MCF 10A (cell line): ENCODE results near the gene PITX1. TPM values are rescaled to one million over a fixed set of nuclear protein-coding genes. Genes with fewer than 3 reads are reported as not detected.

Experiments
- BruUV-seq: library from RNA; stranded (reverse); fragments of 400-500 nt; replicated peaks from 2 replicates; lab custom pipeline; 2021; lab: Mats Ljungman, UMichigan
- CTCF ChIA-PET: fragments of 300-600 bp; sonication (Branson Sonifier 250); formaldehyde crosslinking; extraction: SDS; loops from one replicate; lab custom pipeline; 2021; ENCODE audit warnings: antibody characterized with exemption, inconsistent platforms; lab: Yijun Ruan, JAX
- POLR2A ChIA-PET: fragments of 300-600, 350-650 bp; sonication (Branson Sonifier 250); formaldehyde crosslinking; extraction: SDS; loops from one replicate; lab custom pipeline; 2020; ENCODE audit warnings: antibody characterized with exemption, inconsistent platforms; lab: Yijun Ruan, JAX
- DNase-seq: peaks from one replicate; pipeline ENCODE4 v3.0.0-alpha.2; 2018; ENCODE audit not compliant: unreplicated experiment
- H3K27ac Mint-ChIP-seq: one replicate; pipeline ENCODE4 v1.8.0; 2022; ENCODE audit warnings: mild to moderate bottlenecking, low read depth, mixed read lengths; ENCODE audit not compliant: unreplicated experiment
- H3K27me3 Mint-ChIP-seq: one replicate; pipeline ENCODE4 v1.8.0; 2022; ENCODE audit warnings: mixed read lengths; ENCODE audit not compliant: insufficient read depth, unreplicated experiment
- H3K36me3 Mint-ChIP-seq: one replicate; pipeline ENCODE4 v1.8.0; 2022; ENCODE audit warnings: mild to moderate bottlenecking, moderate library complexity, mixed read lengths; ENCODE audit not compliant: insufficient read depth, unreplicated experiment
- H3K4me1 Mint-ChIP-seq: one replicate; pipeline ENCODE4 v1.8.0; 2022; ENCODE audit warnings: mixed read lengths; ENCODE audit not compliant: insufficient read depth, unreplicated experiment
- H3K4me3 Mint-ChIP-seq: one replicate; pipeline ENCODE4 v1.8.0; 2022; ENCODE audit warnings: mild to moderate bottlenecking, moderate library complexity, mixed read lengths; ENCODE audit not compliant: unreplicated experiment
- H3K9me3 Mint-ChIP-seq: one replicate; pipeline ENCODE4 v1.8.0; 2022; ENCODE audit warnings: mixed read lengths; ENCODE audit not compliant: unreplicated experiment
- intact Hi-C: fragments of 100-400 bp; cut with micrococcal nuclease; formaldehyde crosslinking; loops from 2 replicates; pipeline ENCODE4 v1.14.1; 2022
- total RNA-seq: library from RNA; stranded (reverse); gene quantifications from 2 replicates; pipeline ENCODE4 v1.2.3, GENCODE V29; 2022
- TF ChIP-seq, protein P1 (sequence below): fragments of 200-600 bp; IDR thresholded peaks from one replicate; pipeline ENCODE4 v1.8.0; 2022; ENCODE audit warnings: antibody characterized with exemption, mild to moderate bottlenecking; ENCODE audit not compliant: unreplicated experiment

Gene PITX1
- total RNA-seq, 1 experiment from 2014 or later = 42.9 TPM

DNA sequence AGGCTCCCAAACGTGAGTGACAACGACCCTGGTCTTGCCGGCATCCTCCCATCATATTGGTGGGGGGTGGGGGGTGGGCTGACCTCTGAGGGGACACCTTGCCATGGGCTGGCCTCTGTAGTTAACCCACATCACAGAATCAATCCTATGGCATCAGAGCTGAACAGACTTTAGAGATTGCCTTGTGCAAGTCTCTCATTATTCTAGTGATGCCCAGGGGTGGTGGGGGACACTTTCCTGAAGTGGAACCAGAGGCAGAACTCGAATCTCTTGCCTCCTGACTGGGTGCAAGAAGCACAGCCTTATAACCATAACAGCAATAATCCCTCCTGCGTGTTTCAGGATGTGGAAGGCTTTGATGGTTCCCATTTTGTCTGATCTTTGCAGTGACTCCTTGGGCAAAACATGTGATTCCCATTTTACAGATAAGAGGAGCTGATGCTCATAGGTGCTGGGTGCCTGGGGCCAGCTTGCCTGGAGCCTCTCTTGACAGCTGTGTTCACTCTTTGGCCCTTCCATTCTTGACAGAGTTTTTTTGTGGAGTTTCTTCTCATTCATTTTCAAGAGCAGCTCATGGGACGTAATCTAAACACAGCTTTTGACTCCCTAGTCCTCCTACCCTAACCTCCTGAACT, 18.6 kb upstream of the PITX1 start:
- TF ChIP-seq, protein P1, sequence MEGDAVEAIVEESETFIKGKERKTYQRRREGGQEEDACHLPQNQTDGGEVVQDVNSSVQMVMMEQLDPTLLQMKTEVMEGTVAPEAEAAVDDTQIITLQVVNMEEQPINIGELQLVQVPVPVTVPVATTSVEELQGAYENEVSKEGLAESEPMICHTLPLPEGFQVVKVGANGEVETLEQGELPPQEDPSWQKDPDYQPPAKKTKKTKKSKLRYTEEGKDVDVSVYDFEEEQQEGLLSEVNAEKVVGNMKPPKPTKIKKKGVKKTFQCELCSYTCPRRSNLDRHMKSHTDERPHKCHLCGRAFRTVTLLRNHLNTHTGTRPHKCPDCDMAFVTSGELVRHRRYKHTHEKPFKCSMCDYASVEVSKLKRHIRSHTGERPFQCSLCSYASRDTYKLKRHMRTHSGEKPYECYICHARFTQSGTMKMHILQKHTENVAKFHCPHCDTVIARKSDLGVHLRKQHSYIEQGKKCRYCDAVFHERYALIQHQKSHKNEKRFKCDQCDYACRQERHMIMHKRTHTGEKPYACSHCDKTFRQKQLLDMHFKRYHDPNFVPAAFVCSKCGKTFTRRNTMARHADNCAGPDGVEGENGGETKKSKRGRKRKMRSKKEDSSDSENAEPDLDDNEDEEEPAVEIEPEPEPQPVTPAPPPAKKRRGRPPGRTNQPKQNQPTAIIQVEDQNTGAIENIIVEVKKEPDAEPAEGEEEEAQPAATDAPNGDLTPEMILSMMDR = no peak
- H3K27ac Mint-ChIP-seq = no peak overlapping the region
- no peak for DNase-seq
- no peaks in the 10 kb centered on the region for H3K4me1 Mint-ChIP-seq
- H3K27me3 Mint-ChIP-seq = no peaks in the 10 kb centered on the region
- ChIA-PET CTCF (interaction anchor here (0.8 to 0.9 kb wide), 2 partner anchors 57 to 138 kb away, joined by 4 to 7 read pairs; no protein-coding TSS in a partner anchor), POLR2A (no interaction called here)
- no TSS peak for BruUV-seq
- H3K9me3 Mint-ChIP-seq = no peaks in the 10 kb centered on the region
- intact Hi-C loops = no loop called here
- no peak overlapping the region for H3K4me3 Mint-ChIP-seq
- H3K36me3 Mint-ChIP-seq = peaks cover 7% of the 10 kb centered on the region

DNA sequence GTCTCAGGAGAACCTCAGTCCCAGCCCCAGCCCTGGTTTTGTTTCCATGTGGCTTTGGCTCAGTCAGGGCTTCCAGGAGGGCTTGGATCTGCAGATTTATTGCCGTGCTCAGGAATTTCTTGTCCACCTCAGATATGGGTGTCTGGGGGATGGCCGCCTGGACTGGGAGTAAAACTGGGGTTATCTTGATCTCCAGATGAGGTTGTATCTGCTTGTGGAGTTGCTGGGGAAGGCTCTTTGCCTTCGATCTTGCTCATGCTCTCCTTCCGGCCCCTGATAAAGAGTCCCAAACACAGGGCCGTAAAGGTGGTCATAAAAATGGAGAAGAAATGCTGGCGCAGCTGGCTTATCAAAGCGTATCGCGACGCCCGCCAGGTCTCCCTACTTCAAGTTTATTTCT, 17.8 kb upstream of the PITX1 start:
- no peaks in the 10 kb centered on the region for H3K27me3 Mint-ChIP-seq
- H3K9me3 Mint-ChIP-seq = no peaks in the 10 kb centered on the region
- ChIA-PET POLR2A (no interaction called here), CTCF (no interaction called here)
- BruUV-seq = no TSS peak
- H3K27ac Mint-ChIP-seq = no peak overlapping the region
- no peaks in the 10 kb centered on the region for H3K4me1 Mint-ChIP-seq
- H3K36me3 Mint-ChIP-seq = peaks cover 7% of the 10 kb centered on the region
- no peak overlapping the region for H3K4me3 Mint-ChIP-seq
- TF ChIP-seq, protein P1 = no peak
- intact Hi-C loops = no loop called here
- no peak for DNase-seq

DNA sequence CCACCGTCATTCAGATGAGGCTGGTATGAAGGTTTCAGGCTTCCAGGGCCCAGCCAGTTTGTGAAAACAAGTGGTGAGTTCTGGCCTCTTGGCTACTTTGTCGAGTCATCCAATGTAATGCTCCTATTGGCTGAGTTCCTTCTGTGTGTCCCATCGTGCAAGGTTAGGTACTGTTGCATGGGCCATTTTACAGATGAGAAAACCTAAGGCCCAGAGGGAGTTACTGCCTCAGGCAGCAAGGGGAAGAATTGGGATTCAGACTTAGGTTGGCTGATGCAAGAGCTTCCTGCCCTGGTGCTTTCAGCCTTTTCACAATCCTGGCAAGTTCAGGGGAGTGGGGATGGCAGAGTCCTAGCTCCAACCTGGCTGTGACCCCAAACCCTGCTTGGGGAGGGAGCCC, 17.4 kb upstream of the PITX1 start:
- peak; percentile 33 for DNase-seq
- no peaks in the 10 kb centered on the region for H3K27me3 Mint-ChIP-seq
- no peaks in the 10 kb centered on the region for H3K4me1 Mint-ChIP-seq
- intact Hi-C loops = no loop called here
- H3K36me3 Mint-ChIP-seq = peaks cover 7% of the 10 kb centered on the region
- CTCF ChIA-PET = no interaction called here
- TF ChIP-seq, protein P1 = no peak
- no peak overlapping the region for H3K27ac Mint-ChIP-seq
- BruUV-seq = no TSS peak
- H3K4me3 Mint-ChIP-seq = no peak overlapping the region
- POLR2A ChIA-PET = no interaction called here
- H3K9me3 Mint-ChIP-seq = no peaks in the 10 kb centered on the region

DNA sequence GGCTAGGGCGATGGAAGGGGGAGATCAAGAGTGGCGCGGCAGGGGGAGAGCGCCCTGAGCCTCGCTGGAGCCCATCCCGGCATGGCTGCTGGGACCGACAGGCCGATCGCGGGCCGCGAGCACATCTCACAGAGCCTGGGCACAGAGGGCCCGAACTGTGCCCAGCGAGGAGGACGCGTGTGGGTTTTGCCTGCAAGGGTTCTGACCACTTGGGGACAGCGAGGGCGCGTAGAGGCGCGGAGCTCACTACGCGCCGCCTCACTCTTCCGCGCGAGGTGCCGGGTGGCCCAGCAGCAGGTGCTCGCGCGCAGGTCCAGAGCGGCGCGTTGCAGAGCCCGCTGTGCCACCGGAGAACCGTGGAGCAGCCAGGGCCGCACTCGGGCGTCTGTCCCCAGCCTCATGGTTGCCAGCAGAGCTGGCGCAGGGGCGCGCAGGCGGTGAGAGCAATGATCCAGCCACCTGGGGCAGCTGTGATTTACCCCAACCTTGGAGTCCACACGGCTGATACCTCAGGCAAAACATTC, 16.3 kb upstream of the PITX1 start:
- no peak overlapping the region for H3K27ac Mint-ChIP-seq
- no peaks in the 10 kb centered on the region for H3K27me3 Mint-ChIP-seq
- no peak overlapping the region for H3K4me3 Mint-ChIP-seq
- ChIA-PET CTCF (interaction anchor here (0.7 kb wide), 1 partner anchor 1162 kb away, joined by 4 read pairs; no protein-coding TSS in a partner anchor), POLR2A (interaction anchor here (0.7 kb wide), 1 partner anchor 39 kb away, joined by 4 read pairs; no protein-coding TSS in a partner anchor)
- no peaks in the 10 kb centered on the region for H3K9me3 Mint-ChIP-seq
- DNase-seq = no peak
- H3K36me3 Mint-ChIP-seq = peaks cover 7% of the 10 kb centered on the region
- TF ChIP-seq, protein P1 = no peak
- intact Hi-C loops = no loop called here
- no TSS peak for BruUV-seq
- H3K4me1 Mint-ChIP-seq = no peaks in the 10 kb centered on the region
